ENCODE results near the gene SPRR1A. TPM values are rescaled to one million over a fixed set of nuclear protein-coding genes. Genes with fewer than 3 reads are reported as not detected.
"Not testable (repeated sequence)": the region's sequence is repeated elsewhere in the genome, so short reads cannot be mapped to it uniquely, and the experiment has no call there.

The SPRR1A gene
- total RNA-seq, 4 donors from 2014 or later: not detected

GRCh38 chr1:153001382-153001781 is 17.5 kb downstream of the SPRR1A start, which contains the start of gene SPRR3:
SPRR3 (plus strand) TSS chr1:153001749; CDS start chr1:153003021, 1,272 bp downstream.
- TF ChIP-seq, protein P1, sequence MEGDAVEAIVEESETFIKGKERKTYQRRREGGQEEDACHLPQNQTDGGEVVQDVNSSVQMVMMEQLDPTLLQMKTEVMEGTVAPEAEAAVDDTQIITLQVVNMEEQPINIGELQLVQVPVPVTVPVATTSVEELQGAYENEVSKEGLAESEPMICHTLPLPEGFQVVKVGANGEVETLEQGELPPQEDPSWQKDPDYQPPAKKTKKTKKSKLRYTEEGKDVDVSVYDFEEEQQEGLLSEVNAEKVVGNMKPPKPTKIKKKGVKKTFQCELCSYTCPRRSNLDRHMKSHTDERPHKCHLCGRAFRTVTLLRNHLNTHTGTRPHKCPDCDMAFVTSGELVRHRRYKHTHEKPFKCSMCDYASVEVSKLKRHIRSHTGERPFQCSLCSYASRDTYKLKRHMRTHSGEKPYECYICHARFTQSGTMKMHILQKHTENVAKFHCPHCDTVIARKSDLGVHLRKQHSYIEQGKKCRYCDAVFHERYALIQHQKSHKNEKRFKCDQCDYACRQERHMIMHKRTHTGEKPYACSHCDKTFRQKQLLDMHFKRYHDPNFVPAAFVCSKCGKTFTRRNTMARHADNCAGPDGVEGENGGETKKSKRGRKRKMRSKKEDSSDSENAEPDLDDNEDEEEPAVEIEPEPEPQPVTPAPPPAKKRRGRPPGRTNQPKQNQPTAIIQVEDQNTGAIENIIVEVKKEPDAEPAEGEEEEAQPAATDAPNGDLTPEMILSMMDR (IDR thresholded peaks at IDR 0.05): no peak
- TF ChIP-seq POLR2A (IDR thresholded peaks at IDR 0.05): no peak
- Histone ChIP-seq H3K4me3 (no peak within 1 kb of the TSS), H3K36me3 (no peaks in the 10 kb centered on the region), H3K27me3 (no peaks in the 10 kb centered on the region), H3K4me1 (no peaks in the 10 kb centered on the region), H3K9me3 (no peaks in the 10 kb centered on the region), H3K27ac (no peak within 1 kb of the TSS)
- intact Hi-C loops (cut with DNase I; ENCODE audit: low total_unique reads): no loop called here
- DNase-seq: no peak

- intact Hi-C loops (cut with DNase I; ENCODE audit: low total_unique reads); DNase-seq; H3K4me1 ChIP-seq: not testable (repeated sequence)
Observed at GRCh38 chr1:153011235-153011758, 27.4 kb downstream of the SPRR1A start.

DNA sequence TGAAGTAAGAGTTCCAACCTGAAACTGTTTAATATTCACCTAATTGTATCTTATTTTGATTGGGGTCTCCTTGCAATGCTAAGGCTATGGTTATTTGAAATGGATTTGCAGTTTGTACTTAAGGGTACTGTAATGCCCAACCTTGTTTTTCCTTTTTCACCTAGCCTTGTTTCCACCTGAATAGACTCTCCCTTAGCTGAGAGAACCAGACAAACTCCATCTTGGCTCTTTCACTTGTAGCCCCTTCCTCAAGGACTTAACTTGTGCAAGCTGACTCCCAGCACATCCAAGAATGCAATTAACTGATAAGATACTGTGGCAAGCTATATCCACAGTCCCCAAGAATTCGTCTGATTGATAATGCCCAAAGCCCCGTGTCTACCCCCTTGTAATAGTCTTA is 37.9 kb downstream of the SPRR1A start:
- DNase-seq; H3K36me3 ChIP-seq; intact Hi-C loops (cut with DNase I; ENCODE audit: low total_unique reads); H3K27ac ChIP-seq; H3K27me3 ChIP-seq; H3K4me1 ChIP-seq; H3K4me3 ChIP-seq; H3K9me3 ChIP-seq: not testable (repeated sequence)

More at GRCh38 chr1:153011235-153011758, 27.4 kb downstream of the SPRR1A start:
- not testable (repeated sequence) for H3K4me3 ChIP-seq, H3K27ac ChIP-seq, H3K36me3 ChIP-seq, H3K9me3 ChIP-seq, H3K27me3 ChIP-seq

- intact Hi-C loops (cut with DNase I; ENCODE audit: low total_unique reads); H3K4me3 ChIP-seq; H3K9me3 ChIP-seq; H3K27ac ChIP-seq; H3K36me3 ChIP-seq; DNase-seq; H3K27me3 ChIP-seq; H3K4me1 ChIP-seq: not testable (repeated sequence)
Observed at GRCh38 chr1:153022340-153022739, 38.5 kb downstream of the SPRR1A start.

- H3K4me1 ChIP-seq: no peaks in the 10 kb centered on the region
- no peaks in the 10 kb centered on the region for H3K27me3 ChIP-seq
- TF ChIP-seq, protein P1 (IDR thresholded peaks at IDR 0.05): no peak
- no peak for DNase-seq
- H3K9me3 ChIP-seq: no peaks in the 10 kb centered on the region
- no peak overlapping the region for H3K4me3 ChIP-seq
- H3K36me3 ChIP-seq: no peaks in the 10 kb centered on the region
- intact Hi-C loops (cut with DNase I; ENCODE audit: low total_unique reads): no loop called here
- no peak overlapping the region for H3K27ac ChIP-seq
Observed at GRCh38 chr1:153023109-153023508, 39.2 kb downstream of the SPRR1A start.

GRCh38 chr1:153024413-153024812 is 40.5 kb downstream of the SPRR1A start:
- TF ChIP-seq, protein P1 (IDR thresholded peaks at IDR 0.05): no peak
- TF ChIP-seq POLR2A (IDR thresholded peaks at IDR 0.05): no peak
- Histone ChIP-seq H3K4me3 (no peak overlapping the region), H3K4me1 (no peaks in the 10 kb centered on the region), H3K27ac (no peak overlapping the region), H3K27me3 (no peaks in the 10 kb centered on the region), H3K36me3 (no peaks in the 10 kb centered on the region), H3K9me3 (no peaks in the 10 kb centered on the region)
- no peak for DNase-seq
- intact Hi-C loops (cut with DNase I; ENCODE audit: low total_unique reads): no loop called here

DNA sequence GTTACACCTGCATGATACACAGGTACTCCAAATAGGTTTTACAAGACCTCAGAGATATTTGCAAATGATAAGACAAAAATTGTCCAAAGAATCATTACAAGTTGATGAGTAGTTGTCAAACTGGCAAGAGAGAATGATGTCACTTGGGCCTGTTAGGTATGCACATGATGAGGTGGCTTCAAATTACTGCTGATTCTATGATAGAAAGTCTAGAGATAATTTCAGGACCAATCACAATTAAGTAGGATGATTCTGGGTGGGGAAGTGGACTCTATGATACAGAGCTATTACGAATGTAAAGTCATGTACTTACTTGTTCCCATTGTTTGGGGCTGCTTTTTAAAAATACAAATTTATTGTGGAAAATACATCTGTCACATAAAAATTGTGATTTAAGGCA is 41.9 kb downstream of the SPRR1A start:
- H3K4me3 ChIP-seq: no peak overlapping the region
- no peaks in the 10 kb centered on the region for H3K9me3 ChIP-seq
- TF ChIP-seq, protein P1 (IDR thresholded peaks at IDR 0.05): no peak
- TF ChIP-seq POLR2A (IDR thresholded peaks at IDR 0.05): no peak
- no peak overlapping the region for H3K27ac ChIP-seq
- no peaks in the 10 kb centered on the region for H3K4me1 ChIP-seq
- no peak for DNase-seq
- intact Hi-C loops (cut with DNase I; ENCODE audit: low total_unique reads): no loop called here
- H3K27me3 ChIP-seq: no peaks in the 10 kb centered on the region
- H3K36me3 ChIP-seq: no peaks in the 10 kb centered on the region
